HepG2 (cell line): ENCODE measurements around the gene STIM1. TPM values are rescaled to one million over a fixed set of nuclear protein-coding genes. Genes with fewer than 3 reads are reported as not detected.

ENCODE experiments used
- ATAC-seq: fragments of 200-7000 bp; cut with Tn5 transposase; 3 replicates; pipeline ENCODE4 v1.9.1; 2020; ENCODE audit warnings: mild to moderate bottlenecking, moderate library complexity
- BruUV-seq: library from RNA; stranded (reverse); fragments of 400-500 nt; replicated peaks from 2 replicates; lab custom pipeline; 2021; lab: Mats Ljungman, UMichigan
- CTCF ChIA-PET: fragments of 300-600 bp; formaldehyde crosslinking; extraction: SDS; loops from one replicate; lab custom pipeline; 2021; ENCODE audit warnings: low total read pairs, inconsistent platforms, low intra/inter-chr PET ratio; lab: Yijun Ruan, JAX
- POLR2A ChIA-PET: fragments of 350-600 bp; sonication (Branson Sonifier 250); formaldehyde crosslinking; loops from one replicate; lab custom pipeline; 2020; ENCODE audit warnings: antibody characterized with exemption, inconsistent platforms; lab: Yijun Ruan, JAX
- DNase-seq: peaks from one replicate; pipeline ENCODE4 v3.0.0-alpha.2; 2015; ENCODE audit warnings: low spot score
- FAIRE-seq: peaks from 3 replicates; lab custom pipeline; 2011; peaks lifted over from hg19 to GRCh38; lab: Jason Lieb, UNC
- H2AFZ ChIP-seq: one replicate; pipeline ENCODE4 v1.6.1; 2011; ENCODE audit warnings: low read length, inconsistent platforms
- H3K27ac ChIP-seq: fragments of 300-600 bp; 3 replicates; pipeline ENCODE4 v1.8.0; 2011; ENCODE audit warnings: mixed run types, mild to moderate bottlenecking, mixed read lengths, low read length, inconsistent platforms; ENCODE audit not compliant: insufficient read depth; ENCODE audit errors: extremely low read length
- H3K27me3 ChIP-seq, 2 experiments: fragments of 200-600 bp in 1 of 2; 2 replicates in 1 of 2; 3 replicates in 1 of 2; pipeline versions ENCODE4 v1.6.0 to v1.8.0; 2011; ENCODE audit warnings: low read length in 2 of 2, mild to moderate bottlenecking in 2 of 2, moderate library complexity in 2 of 2, inconsistent platforms in 1 of 2; ENCODE audit not compliant: insufficient read depth in 2 of 2, control insufficient read depth in 1 of 2
- H3K36me3 ChIP-seq, 2 experiments: fragments of 200-600 bp in 1 of 2; replicated peaks in 1 of 2; 2 replicates in 1 of 2; 3 replicates in 1 of 2; pipeline versions ENCODE4 v1.5.1 to v1.8.0; 2011; ENCODE audit warnings: low read length in 2 of 2, inconsistent platforms in 1 of 2; ENCODE audit not compliant: insufficient read depth in 2 of 2, control insufficient read depth in 1 of 2
- H3K4me1 ChIP-seq: 2 replicates; pipeline ENCODE4 v1.5.1; 2012; ENCODE audit warnings: low read length, inconsistent platforms; ENCODE audit not compliant: insufficient read depth
- H3K4me2 ChIP-seq: 2 replicates; pipeline ENCODE4 v1.6.0; 2011; ENCODE audit warnings: low read depth, low read length, inconsistent platforms
- H3K4me3 ChIP-seq, 3 experiments: fragments of 200-600 bp in 1 of 3; sonication (generic), shearing (Covaris generic) in 1 of 3; replicated peaks in 1 of 3; 2 replicates each; pipeline ENCODE4 v1.5.1; 2011 to 2016; ENCODE audit warnings: low read length in 3 of 3, inconsistent platforms in 2 of 3, low read depth in 2 of 3, mild to moderate bottlenecking in 2 of 3, control low read depth in 1 of 3, mixed read lengths in 1 of 3; ENCODE audit not compliant: insufficient read depth in 1 of 3
- H3K79me2 ChIP-seq: one replicate; pipeline ENCODE4 v1.6.1; 2011; ENCODE audit warnings: low read length, inconsistent platforms; ENCODE audit not compliant: insufficient read depth
- H3K9ac ChIP-seq: 2 replicates; pipeline ENCODE4 v1.6.0; 2011; ENCODE audit warnings: mild to moderate bottlenecking, low read depth, low read length, inconsistent platforms; ENCODE audit not compliant: insufficient read depth
- H3K9me3 ChIP-seq: 2 replicates; pipeline ENCODE4 v1.5.1; 2012; ENCODE audit warnings: mild to moderate bottlenecking, low read length
- H4K20me1 ChIP-seq: 2 replicates; pipeline ENCODE4 v1.6.0; 2011; ENCODE audit warnings: inconsistent platforms, mild to moderate bottlenecking, low read length, moderate library complexity; ENCODE audit not compliant: insufficient read depth
- SP4 ChIP-seq: sonication (generic); formaldehyde crosslinking; IDR thresholded peaks from 2 replicates; pipeline ENCODE4 v1.8.1; 2023; ENCODE audit warnings: mild to moderate bottlenecking, missing genetic modification reagents
- TRIM22 ChIP-seq: fragments of 450-650 bp; IDR thresholded peaks from 2 replicates; pipeline ENCODE4 v1.6.1; 2017
- ZFP62 ChIP-seq: sonication (generic); formaldehyde crosslinking; IDR thresholded peaks from 2 replicates; pipeline ENCODE4 v1.4.0; 2020; ENCODE audit warnings: missing genetic modification reagents
- ZMAT3 ChIP-seq: sonication (generic); formaldehyde crosslinking; conservative IDR thresholded peaks from 2 replicates; pipeline ENCODE4 v1.7.0; 2021; ENCODE audit warnings: missing genetic modification reagents
- ZNF20 ChIP-seq: sonication (generic); formaldehyde crosslinking; IDR thresholded peaks from 2 replicates; pipeline ENCODE4 v1.4.0; 2020; ENCODE audit warnings: mild to moderate bottlenecking, moderate library complexity, missing genetic modification reagents
- ZNF318 ChIP-seq: sonication (generic); formaldehyde crosslinking; IDR thresholded peaks from 2 replicates; pipeline ENCODE4 v1.4.0; 2020; ENCODE audit warnings: mild to moderate bottlenecking, missing genetic modification reagents
- ZNF670 ChIP-seq: sonication (generic); formaldehyde crosslinking; IDR thresholded peaks from 2 replicates; pipeline ENCODE4 v1.8.0; 2022; ENCODE audit warnings: mild to moderate bottlenecking, missing genetic modification reagents, borderline replicate concordance
- ZNF703 ChIP-seq: sonication (generic); formaldehyde crosslinking; IDR thresholded peaks from 2 replicates; pipeline ENCODE4 v1.5.1; 2020; ENCODE audit warnings: missing genetic modification reagents, mild to moderate bottlenecking, moderate library complexity, borderline replicate concordance
- WGBS: methylation state at CpG from one replicate; pipeline ENCODE4 v1.1.6; 2017; ENCODE audit warnings: low lambda C conversion rate; 5-methylcytosine and 5-hydroxymethylcytosine counted together
- in situ Hi-C: cut with HindIII; loops from 2 replicates; pipeline ENCODE4 v1.10.0; 2017; ENCODE audit warnings: low pct_unique_long_range_greater_than_20kb; ENCODE audit not compliant: extremely low pct_ligation_motif_present
- intact Hi-C: fragments of 100-400 bp; cut with micrococcal nuclease; formaldehyde crosslinking; loops from one replicate; pipeline ENCODE4 v1.10.0; 2022; ENCODE audit not compliant: unreplicated experiment
- polyA plus RNA-seq, 8 experiments: library from polyadenylated mRNA; depleted of rRNA in 3 of 8; stranded (reverse) in 7 of 8; unstranded in 1 of 8; fragments of >200 nt; fragmentation: Illumina TruSeq in 4 of 8; extraction: Trizol in 4 of 8; gene quantifications; 2 replicates each; pipeline versions ENCODE4 v1.2.1 to v1.2.3, GENCODE V29; 2011 to 2016; ENCODE audit warnings: low read depth in 4 of 8, missing spikeins in 1 of 8, mixed read lengths in 1 of 8; ENCODE audit not compliant: insufficient read depth in 1 of 8
- total RNA-seq, 5 experiments: library from RNA; depleted of rRNA; stranded (reverse); fragments of >200 nt; fragmentation: Illumina TruSeq; extraction: Trizol; gene quantifications; 2 replicates each; pipeline ENCODE4 v1.2.3, GENCODE V29; 2016; ENCODE audit warnings: low read depth in 1 of 5

Gene STIM1
- total and polyA plus RNA-seq, 2 of the 13 experiments (the other 11 are each of a cell fraction or from before 2014, with no cell fraction given) = 19.2 to 28.5 TPM

- intact Hi-C loops = no loop called here
- H3K36me3 ChIP-seq = peaks cover 0 to 7% of the 10 kb centered on the region in 2 experiments; a peak in 1 of 5 replicates
- TF ChIP-seq ZNF703 (CRISPR knock-in tag) = no peak
- TF ChIP-seq ZFP62 = no peak
- no peak for TF ChIP-seq ZNF670 (CRISPR knock-in tag)
- no peak for TF ChIP-seq ZMAT3
- no peak for TF ChIP-seq ZNF318 (CRISPR knock-in tag)
- no peak for TF ChIP-seq TRIM22
- TF ChIP-seq ZNF20 = no peak
- TF ChIP-seq SP4 (CRISPR knock-in tag) = no peak
- TF ChIP-seq, all 625 proteins: peak for 0
- 92% methylated on average over 10 of the region's 10 CpGs for WGBS
- FAIRE-seq (no peak), ATAC-seq (no peak), DNase-seq (no peak)
- Histone ChIP-seq H3K4me1 (no peaks in the 10 kb centered on the region), H2AFZ (no peak overlapping the region), H3K9ac (no peak overlapping the region), H3K4me3 (no peak overlapping the region), H4K20me1 (no peaks in the 10 kb centered on the region), H3K27me3 (no peaks in the 10 kb centered on the region), H3K4me2 (no peak overlapping the region), H3K27ac (no peak overlapping the region), H3K9me3 (no peaks in the 10 kb centered on the region), H3K79me2 (no peaks in the 10 kb centered on the region)
- CTCF ChIA-PET = no interaction called here
- in situ Hi-C loops = no loop called here
- BruUV-seq = no TSS peak
- POLR2A ChIA-PET = no interaction called here
Measured at GRCh38 chr11:3817181-3817800, 38.2 kb upstream of the STIM1 start.
